ENCODE measurements around the gene GPC3.

DNA sequence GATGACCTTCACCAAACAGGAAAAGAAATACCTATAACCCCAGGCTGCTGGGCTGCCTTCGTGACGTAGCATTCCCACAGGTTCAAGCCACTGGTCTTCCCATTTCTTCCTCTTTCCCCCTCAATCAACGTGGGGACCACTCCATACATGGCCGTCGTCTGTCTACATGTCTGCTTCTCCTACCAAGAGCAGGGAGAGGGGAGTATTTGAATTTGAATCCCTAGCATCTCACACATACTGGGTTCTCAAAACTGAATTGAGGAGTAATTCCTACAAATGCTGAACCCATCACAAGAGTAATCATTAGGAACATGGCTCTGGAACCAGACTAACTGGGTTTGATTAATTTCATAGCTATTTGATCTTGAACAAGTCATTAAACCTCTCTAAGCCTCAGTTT, 17.3 kb downstream of the GPC3 start:
- no peak for TF ChIP-seq POLR2AphosphoS5 (IDR thresholded peaks at IDR 0.05; ENCODE audit: low read depth, low read length)
- TF ChIP-seq, protein P1, sequence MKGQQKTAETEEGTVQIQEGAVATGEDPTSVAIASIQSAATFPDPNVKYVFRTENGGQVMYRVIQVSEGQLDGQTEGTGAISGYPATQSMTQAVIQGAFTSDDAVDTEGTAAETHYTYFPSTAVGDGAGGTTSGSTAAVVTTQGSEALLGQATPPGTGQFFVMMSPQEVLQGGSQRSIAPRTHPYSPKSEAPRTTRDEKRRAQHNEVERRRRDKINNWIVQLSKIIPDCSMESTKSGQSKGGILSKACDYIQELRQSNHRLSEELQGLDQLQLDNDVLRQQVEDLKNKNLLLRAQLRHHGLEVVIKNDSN (IDR thresholded peaks at IDR 0.05; ENCODE audit: borderline replicate concordance, low read depth): no peak
- no peak for TF ChIP-seq RFX5 (IDR thresholded peaks at IDR 0.05; ENCODE audit: low read length)
- no peak for TF ChIP-seq ELF1 (IDR thresholded peaks at IDR 0.05)
- no peak for TF ChIP-seq FOXJ3 (CRISPR knock-in tag; IDR thresholded peaks at IDR 0.05)
- TF ChIP-seq, protein P2, sequence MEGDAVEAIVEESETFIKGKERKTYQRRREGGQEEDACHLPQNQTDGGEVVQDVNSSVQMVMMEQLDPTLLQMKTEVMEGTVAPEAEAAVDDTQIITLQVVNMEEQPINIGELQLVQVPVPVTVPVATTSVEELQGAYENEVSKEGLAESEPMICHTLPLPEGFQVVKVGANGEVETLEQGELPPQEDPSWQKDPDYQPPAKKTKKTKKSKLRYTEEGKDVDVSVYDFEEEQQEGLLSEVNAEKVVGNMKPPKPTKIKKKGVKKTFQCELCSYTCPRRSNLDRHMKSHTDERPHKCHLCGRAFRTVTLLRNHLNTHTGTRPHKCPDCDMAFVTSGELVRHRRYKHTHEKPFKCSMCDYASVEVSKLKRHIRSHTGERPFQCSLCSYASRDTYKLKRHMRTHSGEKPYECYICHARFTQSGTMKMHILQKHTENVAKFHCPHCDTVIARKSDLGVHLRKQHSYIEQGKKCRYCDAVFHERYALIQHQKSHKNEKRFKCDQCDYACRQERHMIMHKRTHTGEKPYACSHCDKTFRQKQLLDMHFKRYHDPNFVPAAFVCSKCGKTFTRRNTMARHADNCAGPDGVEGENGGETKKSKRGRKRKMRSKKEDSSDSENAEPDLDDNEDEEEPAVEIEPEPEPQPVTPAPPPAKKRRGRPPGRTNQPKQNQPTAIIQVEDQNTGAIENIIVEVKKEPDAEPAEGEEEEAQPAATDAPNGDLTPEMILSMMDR (IDR thresholded peaks at IDR 0.05): no peak
- TF ChIP-seq RCOR1 (IDR thresholded peaks at IDR 0.05; ENCODE audit: low read length): no peak
- no peak for TF ChIP-seq EZH2phosphoT487 (IDR thresholded peaks at IDR 0.05; ENCODE audit: borderline replicate concordance, low read depth)
- no peak for TF ChIP-seq JUND (IDR thresholded peaks at IDR 0.05)
- TF ChIP-seq, protein P3, sequence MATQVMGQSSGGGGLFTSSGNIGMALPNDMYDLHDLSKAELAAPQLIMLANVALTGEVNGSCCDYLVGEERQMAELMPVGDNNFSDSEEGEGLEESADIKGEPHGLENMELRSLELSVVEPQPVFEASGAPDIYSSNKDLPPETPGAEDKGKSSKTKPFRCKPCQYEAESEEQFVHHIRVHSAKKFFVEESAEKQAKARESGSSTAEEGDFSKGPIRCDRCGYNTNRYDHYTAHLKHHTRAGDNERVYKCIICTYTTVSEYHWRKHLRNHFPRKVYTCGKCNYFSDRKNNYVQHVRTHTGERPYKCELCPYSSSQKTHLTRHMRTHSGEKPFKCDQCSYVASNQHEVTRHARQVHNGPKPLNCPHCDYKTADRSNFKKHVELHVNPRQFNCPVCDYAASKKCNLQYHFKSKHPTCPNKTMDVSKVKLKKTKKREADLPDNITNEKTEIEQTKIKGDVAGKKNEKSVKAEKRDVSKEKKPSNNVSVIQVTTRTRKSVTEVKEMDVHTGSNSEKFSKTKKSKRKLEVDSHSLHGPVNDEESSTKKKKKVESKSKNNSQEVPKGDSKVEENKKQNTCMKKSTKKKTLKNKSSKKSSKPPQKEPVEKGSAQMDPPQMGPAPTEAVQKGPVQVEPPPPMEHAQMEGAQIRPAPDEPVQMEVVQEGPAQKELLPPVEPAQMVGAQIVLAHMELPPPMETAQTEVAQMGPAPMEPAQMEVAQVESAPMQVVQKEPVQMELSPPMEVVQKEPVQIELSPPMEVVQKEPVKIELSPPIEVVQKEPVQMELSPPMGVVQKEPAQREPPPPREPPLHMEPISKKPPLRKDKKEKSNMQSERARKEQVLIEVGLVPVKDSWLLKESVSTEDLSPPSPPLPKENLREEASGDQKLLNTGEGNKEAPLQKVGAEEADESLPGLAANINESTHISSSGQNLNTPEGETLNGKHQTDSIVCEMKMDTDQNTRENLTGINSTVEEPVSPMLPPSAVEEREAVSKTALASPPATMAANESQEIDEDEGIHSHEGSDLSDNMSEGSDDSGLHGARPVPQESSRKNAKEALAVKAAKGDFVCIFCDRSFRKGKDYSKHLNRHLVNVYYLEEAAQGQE (IDR thresholded peaks at IDR 0.05; ENCODE audit: low read depth, low read length): no peak
- no peak for TF ChIP-seq YY1 (IDR thresholded peaks at IDR 0.05; ENCODE audit: low read depth)

Measured in SK-N-SH (cell line).